Right renal pelvis (tissue), 4 donors: ENCODE data around the gene CIDEA. TPM values are rescaled to one million over a fixed set of nuclear protein-coding genes. Genes with fewer than 3 reads are reported as not detected.

Source experiments
- DNase-seq, 4 donors: peaks; one replicate each; pipeline ENCODE4 v3.0.0-alpha.2; 2013; ENCODE audit warnings: low read depth in 4 of 4, low spot score in 3 of 4, missing footprints in 1 of 4
- polyA plus RNA-seq, 4 donors: library from polyadenylated mRNA; unstranded; fragments of 120-200 nt; gene quantifications; one replicate each; pipeline ENCODE4 v1.2.1, GENCODE V29; 2013; ENCODE audit not compliant: insufficient read length in 4 of 4

CIDEA gene
- polyA plus RNA-seq, 4 donors = 0.06 TPM; not detected in 3

DNA sequence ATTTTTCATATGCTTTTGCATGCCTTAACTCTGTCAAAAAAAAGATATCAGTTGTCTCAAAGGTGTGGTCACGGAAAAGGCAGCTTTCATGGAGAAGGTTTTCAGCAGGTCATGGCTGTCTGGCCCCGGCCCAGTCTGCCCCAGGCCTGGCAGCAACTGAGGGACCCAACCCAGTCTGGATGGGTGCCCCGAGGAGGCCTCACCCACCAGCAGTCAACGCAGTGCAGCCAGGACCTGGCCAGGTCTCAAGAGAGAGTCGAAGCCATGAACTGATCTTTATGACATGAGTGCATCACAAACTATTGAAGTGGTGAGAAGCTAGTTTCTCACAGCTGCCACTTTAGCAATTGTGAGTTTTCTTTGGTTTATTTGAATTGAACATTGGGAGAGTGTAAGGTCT is 61.8 kb downstream of the CIDEA start:
- no peak for DNase-seq

DNA sequence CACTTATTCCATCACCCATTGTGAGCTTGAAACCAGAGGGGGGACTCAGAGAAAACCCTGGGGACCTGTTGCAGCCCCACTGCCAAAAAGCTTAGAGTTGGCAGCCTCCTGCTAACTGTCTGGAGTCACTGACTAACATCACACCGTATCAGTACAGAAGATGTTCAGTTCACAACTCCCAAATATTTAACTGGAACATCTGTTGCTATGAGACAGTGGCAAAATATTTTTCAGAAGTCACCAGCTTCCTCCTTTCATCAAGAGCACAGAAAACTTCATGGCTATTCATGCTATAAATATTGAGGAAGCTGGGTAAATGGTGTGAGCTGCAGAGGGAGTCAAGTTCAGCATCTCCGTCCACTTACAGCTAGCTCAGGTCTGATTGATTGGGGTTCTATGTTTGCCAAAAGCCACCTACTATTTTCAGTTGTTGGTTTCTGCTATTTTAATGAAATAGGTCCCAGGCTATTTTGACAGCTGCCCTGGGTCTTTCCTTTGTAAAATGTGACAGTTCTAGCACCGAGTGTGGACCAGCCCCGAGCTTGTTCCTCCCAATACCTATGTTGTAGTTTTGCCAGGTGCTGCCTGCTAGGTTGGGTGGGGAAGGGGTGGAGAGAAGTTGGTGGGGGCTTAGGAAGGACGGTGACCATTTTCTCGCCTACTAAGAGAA is 63.6 kb downstream of the CIDEA start:
- no peak for DNase-seq

DNA sequence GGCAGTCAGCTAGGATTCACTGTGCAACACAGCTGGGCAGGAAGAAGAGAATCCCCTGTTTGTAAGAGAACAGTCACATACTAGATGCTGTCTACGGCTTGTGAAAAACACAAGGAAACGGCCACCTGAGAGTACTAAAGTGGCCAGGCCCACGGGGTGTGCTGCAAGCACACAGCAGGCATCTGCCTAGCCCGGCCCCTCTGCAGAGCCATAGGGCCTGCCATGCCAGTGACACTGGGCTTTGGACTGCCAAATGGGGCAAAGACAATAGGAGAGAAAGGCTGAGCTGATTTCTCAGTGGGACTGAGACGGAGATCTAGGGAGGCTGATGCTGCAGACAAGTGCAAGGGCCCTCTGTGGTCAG is 64.2 kb downstream of the CIDEA start:
- DNase-seq = no peak

DNA sequence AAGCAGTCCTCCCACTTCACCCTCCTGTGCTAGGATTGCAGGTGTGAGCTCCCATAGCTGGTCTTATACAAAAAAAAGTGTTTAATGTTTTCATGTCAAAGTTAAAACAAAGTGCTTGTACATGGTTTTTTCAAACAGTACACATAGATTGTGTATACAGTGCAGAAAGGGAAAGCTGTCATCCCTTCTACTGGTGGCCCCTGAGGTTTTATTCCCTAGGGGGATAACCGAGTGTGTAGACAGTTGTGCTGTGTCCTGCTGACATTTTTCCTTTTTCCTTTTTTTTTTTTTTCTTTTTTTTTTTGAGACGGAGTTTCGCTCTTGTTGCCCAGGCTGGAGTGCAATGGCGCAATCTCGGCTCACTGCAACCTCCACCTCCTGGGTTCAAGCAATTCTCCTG is 64.7 kb downstream of the CIDEA start:
- DNase-seq = no peak

DNA sequence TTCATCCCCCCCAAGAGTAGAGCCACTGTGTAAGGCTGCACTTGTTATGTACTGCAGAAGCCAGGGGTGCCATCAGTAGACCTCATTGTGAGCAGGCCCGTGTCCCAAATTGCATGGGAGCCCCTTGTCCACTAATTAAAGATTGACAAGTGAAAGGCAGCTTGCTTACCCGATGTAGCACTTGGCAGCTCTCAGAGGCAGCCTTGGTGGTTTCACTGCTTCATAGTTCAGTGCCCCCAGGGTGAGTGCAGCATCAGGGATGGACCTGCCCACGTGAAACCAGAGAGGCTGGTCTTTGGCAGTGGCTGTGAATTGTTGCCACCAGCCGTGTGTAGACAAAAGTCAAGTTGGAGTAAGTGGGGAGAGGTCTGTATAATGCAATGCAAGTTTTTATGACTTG is 67.2 kb downstream of the CIDEA start:
- DNase-seq = no peak

DNA sequence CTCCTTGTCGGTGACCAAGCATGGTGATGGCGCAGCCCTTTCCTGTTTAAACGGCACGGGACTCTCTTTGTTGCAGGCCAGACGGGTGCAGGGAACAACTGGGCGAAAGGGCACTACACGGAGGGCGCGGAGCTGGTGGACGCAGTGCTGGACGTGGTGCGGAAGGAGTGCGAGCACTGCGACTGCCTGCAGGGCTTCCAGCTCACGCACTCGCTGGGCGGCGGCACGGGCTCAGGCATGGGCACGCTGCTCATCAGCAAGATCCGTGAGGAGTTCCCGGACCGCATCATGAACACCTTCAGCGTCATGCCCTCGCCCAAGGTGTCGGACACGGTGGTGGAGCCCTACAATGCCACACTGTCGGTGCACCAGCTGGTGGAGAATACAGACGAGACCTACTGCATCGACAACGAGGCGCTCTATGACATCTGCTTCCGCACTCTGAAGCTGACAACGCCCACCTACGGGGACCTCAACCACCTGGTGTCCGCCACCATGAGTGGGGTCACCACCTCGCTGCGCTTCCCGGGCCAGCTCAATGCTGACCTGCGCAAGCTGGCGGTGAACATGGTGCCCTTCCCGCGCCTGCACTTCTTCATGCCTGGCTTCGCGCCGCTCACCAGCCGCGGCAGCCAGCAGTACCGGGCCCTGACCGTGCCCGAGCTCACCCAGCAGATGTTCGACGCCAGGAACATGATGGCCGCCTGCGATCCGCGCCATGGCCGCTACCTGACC is 71.0 kb downstream of the CIDEA start:
- no peak for DNase-seq

DNA sequence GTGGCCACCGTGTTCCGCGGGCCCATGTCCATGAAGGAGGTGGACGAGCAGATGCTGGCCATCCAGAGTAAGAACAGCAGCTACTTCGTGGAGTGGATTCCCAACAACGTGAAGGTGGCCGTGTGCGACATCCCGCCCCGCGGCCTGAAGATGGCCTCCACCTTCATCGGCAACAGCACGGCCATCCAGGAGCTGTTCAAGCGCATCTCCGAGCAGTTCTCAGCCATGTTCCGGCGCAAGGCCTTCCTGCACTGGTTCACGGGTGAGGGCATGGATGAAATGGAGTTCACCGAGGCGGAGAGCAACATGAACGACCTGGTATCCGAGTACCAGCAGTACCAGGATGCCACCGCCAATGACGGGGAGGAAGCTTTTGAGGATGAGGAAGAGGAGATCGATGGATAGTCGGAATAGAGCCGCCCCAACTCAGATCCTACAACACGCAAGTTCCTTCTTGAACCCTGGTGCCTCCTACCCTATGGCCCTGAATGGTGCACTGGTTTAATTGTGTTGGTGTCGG is 71.6 kb downstream of the CIDEA start:
- DNase-seq = no peak

DNA sequence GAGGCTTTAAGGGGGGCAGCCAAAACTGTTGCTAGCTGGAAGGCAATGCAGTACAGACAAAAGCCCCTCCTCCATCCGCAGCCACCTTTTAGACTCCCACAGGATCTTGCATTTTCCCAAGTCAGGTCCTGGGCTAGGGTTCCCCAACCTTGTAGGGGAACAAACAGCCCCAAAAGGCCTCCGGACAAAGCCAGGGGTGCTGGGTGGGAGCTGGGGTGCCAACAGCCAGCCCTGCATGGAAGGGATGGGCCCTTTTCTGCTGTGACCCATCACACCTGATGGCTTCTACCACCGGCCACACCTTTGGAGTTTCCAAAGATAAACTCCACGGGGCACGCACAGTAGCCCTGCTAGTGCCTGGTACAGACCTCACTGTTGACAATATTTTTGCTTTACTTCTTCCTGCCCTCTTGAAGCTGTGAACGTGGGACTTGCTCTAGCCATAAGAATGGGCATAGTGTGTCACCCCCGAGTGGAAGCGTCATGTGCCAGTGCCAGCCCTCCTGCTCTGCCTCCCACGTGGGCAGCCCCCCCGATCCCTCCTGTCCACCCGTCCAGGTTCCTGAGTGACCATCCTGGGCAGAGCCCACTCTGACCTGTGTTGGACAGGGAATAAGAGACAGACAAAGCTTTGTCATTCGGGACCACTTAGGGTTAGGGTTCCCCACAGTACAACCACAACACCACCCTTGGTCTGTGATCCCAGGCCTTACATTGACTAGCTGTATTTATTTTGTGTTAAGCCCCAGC is 72.7 kb downstream of the CIDEA start:
- DNase-seq = no peak

Other genes starting within 250 kb of the CIDEA start
- gene ANKRD62, start 160.5 kb upstream of the CIDEA start, polyA plus RNA-seq = under 1 TPM; 0.05 to 0.20 (median 0.08) TPM
- gene TUBB6, start 53.9 kb downstream of the CIDEA start, polyA plus RNA-seq = 10 to 100 TPM; 55.8 to 75.3 (median 59.5) TPM
- 10 to 100 TPM; 66.5 to 76.6 (median 69.7) TPM for gene AFG3L2, start 122.9 kb downstream of the CIDEA start, polyA plus RNA-seq
- gene PRELID3A, start 153.6 kb downstream of the CIDEA start, polyA plus RNA-seq = 10 to 100 TPM in 1 of 4 donors, 1 to 10 TPM in 3; 6.8 to 11.2 (median 7.3) TPM